ENCODE data around the gene PCBP4. TPM values are rescaled to one million over a fixed set of nuclear protein-coding genes. Genes with fewer than 3 reads are reported as not detected.

The PCBP4 gene
- total RNA-seq, 1 donor from 2014 or later: 30.5 TPM

GRCh38 chr3:51946796-51947195, 20.5 kb downstream of the PCBP4 start:
- Histone ChIP-seq H3K4me3 (no peak overlapping the region), H3K36me3 (no peaks in the 10 kb centered on the region), H4K20me1 (ENCODE audit: low read depth) (no peaks in the 10 kb centered on the region), H3K27ac (no peak overlapping the region), H3K9me3 (ENCODE audit: low read depth) (no peaks in the 10 kb centered on the region), H3K4me2 (no peak overlapping the region), H3F3A (ENCODE audit: low read depth) (no peaks in the 10 kb centered on the region), H3K79me2 (ENCODE audit: low read depth) (no peaks in the 10 kb centered on the region), H3K27me3 (peaks cover 46% of the 10 kb centered on the region), H3K4me1 (peaks cover 3% of the 10 kb centered on the region), H2AFZ (replicated peaks) (no peak overlapping the region), H3K9ac (no peak overlapping the region)
- TF ChIP-seq EZH2phosphoT487 (IDR thresholded peaks at IDR 0.05) (no peak), EZH2 (IDR thresholded peaks at IDR 0.05) (no peak), CTCF (IDR thresholded peaks at IDR 0.05) (no peak)
- Mint-ChIP-seq H3K4me1 (no peaks in the 10 kb centered on the region), H3K27ac (no peak overlapping the region), H3K4me3 (no peak overlapping the region), H3K36me3 (no peaks in the 10 kb centered on the region), H3K27me3 (ENCODE audit: insufficient read depth, low read depth) (peaks cover 10% of the 10 kb centered on the region), H3K9me3 (no peaks in the 10 kb centered on the region)
- no peak for DNase-seq (ENCODE audit: low spot score)

- H3K4me2 ChIP-seq: no peak overlapping the region
- H3K9ac ChIP-seq: no peak overlapping the region
- Mint-ChIP-seq H3K36me3 (no peaks in the 10 kb centered on the region), H3K27me3 (ENCODE audit: insufficient read depth, low read depth) (peaks cover 8% of the 10 kb centered on the region), H3K27ac (peak overlapping the region; percentile 57), H3K4me3 (no peak overlapping the region), H3K9me3 (no peaks in the 10 kb centered on the region), H3K4me1 (peaks cover 2% of the 10 kb centered on the region)
- H3K79me2 ChIP-seq (ENCODE audit: low read depth): peaks cover 4% of the 10 kb centered on the region
- H3K27me3 ChIP-seq: peaks cover 39% of the 10 kb centered on the region
- H3K4me3 ChIP-seq: no peak overlapping the region
- H3K27ac ChIP-seq: no peak overlapping the region
- DNase-seq (ENCODE audit: low spot score): no peak
- H2AFZ ChIP-seq (replicated peaks): no peak overlapping the region
- TF ChIP-seq EZH2 (IDR thresholded peaks at IDR 0.05): no peak
- TF ChIP-seq CTCF (IDR thresholded peaks at IDR 0.05): no peak
- TF ChIP-seq EZH2phosphoT487 (IDR thresholded peaks at IDR 0.05): no peak
- H3K4me1 ChIP-seq: peaks cover 3% of the 10 kb centered on the region
- H3F3A ChIP-seq (ENCODE audit: low read depth): no peaks in the 10 kb centered on the region
- peaks cover 3% of the 10 kb centered on the region for H4K20me1 ChIP-seq (ENCODE audit: low read depth)
- H3K36me3 ChIP-seq: no peaks in the 10 kb centered on the region
- no peaks in the 10 kb centered on the region for H3K9me3 ChIP-seq (ENCODE audit: low read depth)
These were observed 21.1 kb downstream of the PCBP4 start for GRCh38 chr3:51945926-51946705.

GRCh38 chr3:51945031-51945840, 22.0 kb downstream of the PCBP4 start:
- no peak overlapping the region for H3K27ac Mint-ChIP-seq
- H3K4me1 Mint-ChIP-seq: peaks cover 11% of the 10 kb centered on the region
- no peaks in the 10 kb centered on the region for H3K36me3 Mint-ChIP-seq
- Histone ChIP-seq H3K27ac (no peak overlapping the region), H3K27me3 (peaks cover 30% of the 10 kb centered on the region), H3K4me3 (no peak overlapping the region), H3K4me1 (peaks cover 11% of the 10 kb centered on the region), H3F3A (ENCODE audit: low read depth) (no peaks in the 10 kb centered on the region), H3K79me2 (ENCODE audit: low read depth) (peaks cover 12% of the 10 kb centered on the region), H3K4me2 (no peak overlapping the region), H3K9ac (no peak overlapping the region), H2AFZ (replicated peaks) (no peak overlapping the region), H4K20me1 (ENCODE audit: low read depth) (peaks cover 11% of the 10 kb centered on the region), H3K9me3 (ENCODE audit: low read depth) (no peaks in the 10 kb centered on the region), H3K36me3 (no peaks in the 10 kb centered on the region)
- DNase-seq (ENCODE audit: low spot score): no peak
- no peaks in the 10 kb centered on the region for H3K9me3 Mint-ChIP-seq
- H3K27me3 Mint-ChIP-seq (ENCODE audit: insufficient read depth, low read depth): peaks cover 8% of the 10 kb centered on the region
- TF ChIP-seq CTCF (IDR thresholded peaks at IDR 0.05): no peak
- no peak for TF ChIP-seq EZH2 (IDR thresholded peaks at IDR 0.05)
- no peak for TF ChIP-seq EZH2phosphoT487 (IDR thresholded peaks at IDR 0.05)
- H3K4me3 Mint-ChIP-seq: no peak overlapping the region

Measured in neural progenitor cell (in vitro differentiated cells).